ENCODE measurements around the gene BRPF3. TPM values are rescaled to one million over a fixed set of nuclear protein-coding genes. Genes with fewer than 3 reads are reported as not detected.

BRPF3 gene
- total RNA-seq, 1 experiment from 2014 or later = 30.4 TPM

- no peak for TF ChIP-seq CBFB (CRISPR knock-in tag; IDR thresholded peaks at IDR 0.05; ENCODE audit: low read depth)
- TF ChIP-seq, protein P1, sequence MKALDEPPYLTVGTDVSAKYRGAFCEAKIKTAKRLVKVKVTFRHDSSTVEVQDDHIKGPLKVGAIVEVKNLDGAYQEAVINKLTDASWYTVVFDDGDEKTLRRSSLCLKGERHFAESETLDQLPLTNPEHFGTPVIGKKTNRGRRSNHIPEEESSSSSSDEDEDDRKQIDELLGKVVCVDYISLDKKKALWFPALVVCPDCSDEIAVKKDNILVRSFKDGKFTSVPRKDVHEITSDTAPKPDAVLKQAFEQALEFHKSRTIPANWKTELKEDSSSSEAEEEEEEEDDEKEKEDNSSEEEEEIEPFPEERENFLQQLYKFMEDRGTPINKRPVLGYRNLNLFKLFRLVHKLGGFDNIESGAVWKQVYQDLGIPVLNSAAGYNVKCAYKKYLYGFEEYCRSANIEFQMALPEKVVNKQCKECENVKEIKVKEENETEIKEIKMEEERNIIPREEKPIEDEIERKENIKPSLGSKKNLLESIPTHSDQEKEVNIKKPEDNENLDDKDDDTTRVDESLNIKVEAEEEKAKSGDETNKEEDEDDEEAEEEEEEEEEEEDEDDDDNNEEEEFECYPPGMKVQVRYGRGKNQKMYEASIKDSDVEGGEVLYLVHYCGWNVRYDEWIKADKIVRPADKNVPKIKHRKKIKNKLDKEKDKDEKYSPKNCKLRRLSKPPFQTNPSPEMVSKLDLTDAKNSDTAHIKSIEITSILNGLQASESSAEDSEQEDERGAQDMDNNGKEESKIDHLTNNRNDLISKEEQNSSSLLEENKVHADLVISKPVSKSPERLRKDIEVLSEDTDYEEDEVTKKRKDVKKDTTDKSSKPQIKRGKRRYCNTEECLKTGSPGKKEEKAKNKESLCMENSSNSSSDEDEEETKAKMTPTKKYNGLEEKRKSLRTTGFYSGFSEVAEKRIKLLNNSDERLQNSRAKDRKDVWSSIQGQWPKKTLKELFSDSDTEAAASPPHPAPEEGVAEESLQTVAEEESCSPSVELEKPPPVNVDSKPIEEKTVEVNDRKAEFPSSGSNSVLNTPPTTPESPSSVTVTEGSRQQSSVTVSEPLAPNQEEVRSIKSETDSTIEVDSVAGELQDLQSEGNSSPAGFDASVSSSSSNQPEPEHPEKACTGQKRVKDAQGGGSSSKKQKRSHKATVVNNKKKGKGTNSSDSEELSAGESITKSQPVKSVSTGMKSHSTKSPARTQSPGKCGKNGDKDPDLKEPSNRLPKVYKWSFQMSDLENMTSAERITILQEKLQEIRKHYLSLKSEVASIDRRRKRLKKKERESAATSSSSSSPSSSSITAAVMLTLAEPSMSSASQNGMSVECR (CRISPR knock-in tag; IDR thresholded peaks at IDR 0.05; ENCODE audit: borderline replicate concordance) = no peak
- TF ChIP-seq AR (CRISPR knock-in tag; IDR thresholded peaks at IDR 0.05) = no peak
- TF ChIP-seq ZNF281 (CRISPR knock-in tag; IDR thresholded peaks at IDR 0.05) = no peak
- TF ChIP-seq NR1H2 (CRISPR knock-in tag; IDR thresholded peaks at IDR 0.05) = no peak
- TF ChIP-seq RORB (CRISPR knock-in tag; IDR thresholded peaks at IDR 0.05) = no peak
- TF ChIP-seq SP1 (CRISPR knock-in tag; conservative IDR thresholded peaks at IDR 0.05) = no peak
- TF ChIP-seq, protein P2, sequence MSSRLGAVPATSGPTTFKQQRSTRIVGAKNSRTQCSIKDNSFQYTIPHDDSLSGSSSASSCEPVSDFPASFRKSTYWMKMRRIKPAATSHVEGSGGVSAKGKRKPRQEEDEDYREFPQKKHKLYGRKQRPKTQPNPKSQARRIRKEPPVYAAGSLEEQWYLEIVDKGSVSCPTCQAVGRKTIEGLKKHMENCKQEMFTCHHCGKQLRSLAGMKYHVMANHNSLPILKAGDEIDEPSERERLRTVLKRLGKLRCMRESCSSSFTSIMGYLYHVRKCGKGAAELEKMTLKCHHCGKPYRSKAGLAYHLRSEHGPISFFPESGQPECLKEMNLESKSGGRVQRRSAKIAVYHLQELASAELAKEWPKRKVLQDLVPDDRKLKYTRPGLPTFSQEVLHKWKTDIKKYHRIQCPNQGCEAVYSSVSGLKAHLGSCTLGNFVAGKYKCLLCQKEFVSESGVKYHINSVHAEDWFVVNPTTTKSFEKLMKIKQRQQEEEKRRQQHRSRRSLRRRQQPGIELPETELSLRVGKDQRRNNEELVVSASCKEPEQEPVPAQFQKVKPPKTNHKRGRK (CRISPR knock-in tag; IDR thresholded peaks at IDR 0.05; ENCODE audit: borderline replicate concordance) = no peak
- no peak for TF ChIP-seq CREM (CRISPR knock-in tag; IDR thresholded peaks at IDR 0.05)
- TF ChIP-seq ATF3 (CRISPR knock-in tag; conservative IDR thresholded peaks at IDR 0.05) = no peak
- no peak for TF ChIP-seq SOX15 (CRISPR knock-in tag; IDR thresholded peaks at IDR 0.05)
- TF ChIP-seq NFATC4 (CRISPR knock-in tag; IDR thresholded peaks at IDR 0.05) = no peak
- ChIA-PET CTCF (interaction anchor here (1.2 kb wide), 1 partner anchor 79 kb away, joined by 4 read pairs; no protein-coding TSS in a partner anchor), POLR2A (no interaction called here)
- ATAC-seq (no peak), DNase-seq (ENCODE audit: low spot score) (no peak)
- H3K27me3 Mint-ChIP-seq (ENCODE audit: low read depth) = no peaks in the 10 kb centered on the region
- H3K36me3 Mint-ChIP-seq = peaks cover 40% of the 10 kb centered on the region
- H3K27ac Mint-ChIP-seq = no peak overlapping the region
- no peaks in the 10 kb centered on the region for H3K9me3 Mint-ChIP-seq
- no peak overlapping the region for H3K4me3 Mint-ChIP-seq
- no peaks in the 10 kb centered on the region for H3K4me1 Mint-ChIP-seq
Observed at GRCh38 chr6:36223706-36224105, 27.2 kb downstream of the BRPF3 start.

GRCh38 chr6:36224918-36225461, 28.4 kb downstream of the BRPF3 start:
- no peak for ATAC-seq
- no peaks in the 10 kb centered on the region for H3K27me3 Mint-ChIP-seq (ENCODE audit: low read depth)
- H3K9me3 Mint-ChIP-seq = no peaks in the 10 kb centered on the region
- no peak overlapping the region for H3K27ac Mint-ChIP-seq
- no peak for DNase-seq (ENCODE audit: low spot score)
- no peak overlapping the region for H3K4me3 Mint-ChIP-seq
- peaks cover 42% of the 10 kb centered on the region for H3K36me3 Mint-ChIP-seq
- POLR2A ChIA-PET = no interaction called here
- no peaks in the 10 kb centered on the region for H3K4me1 Mint-ChIP-seq
- CTCF ChIA-PET = interaction anchor here (1.2 kb wide), 1 partner anchor 77 kb away, joined by 4 read pairs; no protein-coding TSS in a partner anchor
- TF ChIP-seq ATF2 (CRISPR knock-in tag; IDR thresholded peaks at IDR 0.05; ENCODE audit: borderline replicate concordance, low read depth) = no peak
- TF ChIP-seq CREB1 (CRISPR knock-in tag; IDR thresholded peaks at IDR 0.05) = no peak
- TF ChIP-seq, protein P3, sequence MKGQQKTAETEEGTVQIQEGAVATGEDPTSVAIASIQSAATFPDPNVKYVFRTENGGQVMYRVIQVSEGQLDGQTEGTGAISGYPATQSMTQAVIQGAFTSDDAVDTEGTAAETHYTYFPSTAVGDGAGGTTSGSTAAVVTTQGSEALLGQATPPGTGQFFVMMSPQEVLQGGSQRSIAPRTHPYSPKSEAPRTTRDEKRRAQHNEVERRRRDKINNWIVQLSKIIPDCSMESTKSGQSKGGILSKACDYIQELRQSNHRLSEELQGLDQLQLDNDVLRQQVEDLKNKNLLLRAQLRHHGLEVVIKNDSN (CRISPR knock-in tag; IDR thresholded peaks at IDR 0.05) = no peak
- TF ChIP-seq ZNF317 (CRISPR knock-in tag; IDR thresholded peaks at IDR 0.05; ENCODE audit: borderline replicate concordance, low read depth) = no peak
- TF ChIP-seq NR2C2 (CRISPR knock-in tag; IDR thresholded peaks at IDR 0.05) = no peak
- TF ChIP-seq ESRRA (CRISPR knock-in tag; IDR thresholded peaks at IDR 0.05; ENCODE audit: borderline replicate concordance) = no peak
- TF ChIP-seq ZMAT4 (CRISPR knock-in tag; IDR thresholded peaks at IDR 0.05) = no peak
- no peak for TF ChIP-seq KAT7 (CRISPR knock-in tag; IDR thresholded peaks at IDR 0.05; ENCODE audit: borderline replicate concordance)

All from WTC11 (cell line).